ENCODE results near the gene TINCR. TPM values are rescaled to one million over a fixed set of nuclear protein-coding genes. Genes with fewer than 3 reads are reported as not detected.
"Not testable (repeated sequence)": the region's sequence is repeated elsewhere in the genome, so short reads cannot be mapped to it uniquely, and the experiment has no call there.

The TINCR gene
- 2.6 TPM for polyA plus RNA-seq (2013, experiment 1 of 4)
- 2.8 TPM for polyA plus RNA-seq (2013, experiment 2 of 4)
- 2.1 TPM for polyA plus RNA-seq (2013, experiment 3 of 4)
- 3.7 TPM for polyA plus RNA-seq (2013, experiment 4 of 4)

DNA sequence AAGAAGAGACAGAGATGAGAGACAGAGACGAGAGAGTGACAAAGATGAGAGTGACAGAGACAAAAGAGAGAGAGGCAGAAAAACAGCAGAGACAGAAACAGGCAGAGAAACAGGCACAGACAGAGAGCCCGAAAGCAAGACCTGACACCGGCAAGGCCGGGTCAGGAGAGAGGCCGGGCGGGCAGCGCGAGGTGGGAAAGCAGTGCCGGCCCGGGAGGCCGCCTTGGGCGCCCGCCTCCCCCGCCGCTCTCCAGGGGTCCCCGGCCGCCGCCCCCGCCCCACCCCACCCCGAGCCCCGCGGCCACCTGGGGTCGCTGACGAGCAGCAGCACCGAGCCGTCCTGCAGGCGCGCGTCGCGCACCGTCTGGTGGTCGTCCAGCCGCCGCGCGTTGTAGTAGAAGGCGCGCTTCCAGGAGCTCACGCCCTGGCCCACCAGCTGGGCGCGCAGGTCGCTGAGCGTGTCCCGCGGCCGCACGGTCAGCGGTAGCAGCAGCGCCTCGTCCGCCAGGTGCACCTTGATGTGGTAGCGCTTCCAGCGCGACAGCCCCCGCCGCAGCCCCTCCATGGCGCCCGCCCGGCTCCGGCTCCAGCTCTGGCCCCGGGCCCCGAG is at the start of gene TINCR:
TSS of gene TINCR (minus strand) at position 594 of the 610 bp plus-strand sequence.
- no peaks in the 10 kb centered on the region for H3K9me3 ChIP-seq (ENCODE audit: control insufficient read depth, low read length)
- peaks cover 28% of the 10 kb centered on the region for H3K27me3 ChIP-seq (ENCODE audit: control insufficient read depth, insufficient read depth, low read length, poor library complexity, severe bottlenecking)
- no peak within 1 kb of the TSS for H3K27ac ChIP-seq (ENCODE audit: insufficient read depth, low read depth, low read length, poor library complexity, severe bottlenecking)
- H3K36me3 ChIP-seq (ENCODE audit: control insufficient read depth, insufficient read depth, low read length), result no peaks in the 10 kb centered on the region
- H3K4me1 ChIP-seq (ENCODE audit: control insufficient read depth, insufficient read depth, low read length), result no peaks in the 10 kb centered on the region
- WGBS, 2 experiments, result 7 to 8% methylated on average over 63 of the region's 63 CpGs
- peak within 1 kb of the TSS; percentile 35 for H3K4me3 ChIP-seq (ENCODE audit: insufficient read depth, low read depth, low read length)

DNA sequence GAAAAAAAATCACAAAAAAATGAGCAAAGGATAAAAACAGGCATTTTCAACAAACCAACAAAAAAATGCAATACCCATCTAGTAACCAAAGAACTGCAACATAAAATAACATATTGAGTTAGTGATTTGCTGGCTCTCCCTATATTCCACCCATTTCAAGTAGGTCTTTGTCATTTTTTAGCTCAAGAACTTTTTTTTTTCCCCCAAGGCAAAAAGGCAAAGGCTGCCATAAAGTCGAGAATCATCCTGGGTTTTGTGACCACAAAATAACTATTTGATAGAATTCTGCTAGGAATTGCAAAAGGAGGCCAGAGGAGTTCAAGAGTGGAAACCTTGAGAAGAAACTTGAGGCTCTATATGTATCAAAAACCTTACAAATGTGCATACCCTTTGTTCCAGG is 49.3 kb upstream of the TINCR start:
- Histone ChIP-seq H3K4me1 (ENCODE audit: control insufficient read depth, insufficient read depth, low read length) (peaks cover 6% of the 10 kb centered on the region), H3K27me3 (ENCODE audit: control insufficient read depth, insufficient read depth, low read length, poor library complexity, severe bottlenecking) (no peaks in the 10 kb centered on the region), H3K9me3 (ENCODE audit: control insufficient read depth, low read length) (no peaks in the 10 kb centered on the region), H3K36me3 (ENCODE audit: control insufficient read depth, insufficient read depth, low read length) (peaks cover 51% of the 10 kb centered on the region), H3K27ac (ENCODE audit: insufficient read depth, low read depth, low read length, poor library complexity, severe bottlenecking) (no peak overlapping the region), H3K4me3 (ENCODE audit: insufficient read depth, low read depth, low read length) (no peak overlapping the region)
- WGBS, 2 experiments, result 92 to 95% methylated on average over 1 of the region's 1 CpG

DNA sequence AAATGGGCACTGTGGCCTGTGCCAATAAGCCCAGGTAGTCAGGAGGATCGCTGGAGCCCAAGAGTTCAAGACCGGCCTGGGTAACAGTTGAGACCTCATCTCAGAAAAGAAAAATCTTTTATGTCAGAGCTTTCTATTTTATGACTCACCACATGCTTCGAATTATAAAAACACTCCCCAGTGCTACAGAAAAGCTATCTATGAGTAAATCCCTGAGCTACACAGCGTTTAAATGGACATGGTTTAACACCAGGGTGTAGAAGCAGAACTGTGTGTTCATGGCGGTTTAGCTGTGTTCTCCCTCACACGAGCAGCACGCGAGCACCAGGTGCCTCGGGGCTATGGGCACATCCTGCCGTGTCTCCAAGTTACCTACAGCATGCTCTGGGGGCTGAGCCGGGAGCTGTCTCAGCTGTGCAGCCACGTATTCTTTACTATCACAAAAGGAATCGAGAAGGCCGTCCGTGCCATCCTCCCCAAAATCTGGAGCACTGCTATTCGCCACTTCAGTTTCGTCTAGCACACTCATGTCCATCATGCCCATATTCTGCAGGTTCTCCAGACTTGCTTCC is 48.1 kb upstream of the TINCR start:
- no peak overlapping the region for H3K4me3 ChIP-seq (ENCODE audit: insufficient read depth, low read depth, low read length)
- no peaks in the 10 kb centered on the region for H3K9me3 ChIP-seq (ENCODE audit: control insufficient read depth, low read length)
- H3K27me3 ChIP-seq (ENCODE audit: control insufficient read depth, insufficient read depth, low read length, poor library complexity, severe bottlenecking), result no peaks in the 10 kb centered on the region
- peaks cover 55% of the 10 kb centered on the region for H3K36me3 ChIP-seq (ENCODE audit: control insufficient read depth, insufficient read depth, low read length)
- 96 to 97% methylated on average over 17 of the region's 17 CpGs for WGBS, 2 experiments
- H3K4me1 ChIP-seq (ENCODE audit: control insufficient read depth, insufficient read depth, low read length), result peaks cover 5% of the 10 kb centered on the region
- H3K27ac ChIP-seq (ENCODE audit: insufficient read depth, low read depth, low read length, poor library complexity, severe bottlenecking), result no peak overlapping the region

DNA sequence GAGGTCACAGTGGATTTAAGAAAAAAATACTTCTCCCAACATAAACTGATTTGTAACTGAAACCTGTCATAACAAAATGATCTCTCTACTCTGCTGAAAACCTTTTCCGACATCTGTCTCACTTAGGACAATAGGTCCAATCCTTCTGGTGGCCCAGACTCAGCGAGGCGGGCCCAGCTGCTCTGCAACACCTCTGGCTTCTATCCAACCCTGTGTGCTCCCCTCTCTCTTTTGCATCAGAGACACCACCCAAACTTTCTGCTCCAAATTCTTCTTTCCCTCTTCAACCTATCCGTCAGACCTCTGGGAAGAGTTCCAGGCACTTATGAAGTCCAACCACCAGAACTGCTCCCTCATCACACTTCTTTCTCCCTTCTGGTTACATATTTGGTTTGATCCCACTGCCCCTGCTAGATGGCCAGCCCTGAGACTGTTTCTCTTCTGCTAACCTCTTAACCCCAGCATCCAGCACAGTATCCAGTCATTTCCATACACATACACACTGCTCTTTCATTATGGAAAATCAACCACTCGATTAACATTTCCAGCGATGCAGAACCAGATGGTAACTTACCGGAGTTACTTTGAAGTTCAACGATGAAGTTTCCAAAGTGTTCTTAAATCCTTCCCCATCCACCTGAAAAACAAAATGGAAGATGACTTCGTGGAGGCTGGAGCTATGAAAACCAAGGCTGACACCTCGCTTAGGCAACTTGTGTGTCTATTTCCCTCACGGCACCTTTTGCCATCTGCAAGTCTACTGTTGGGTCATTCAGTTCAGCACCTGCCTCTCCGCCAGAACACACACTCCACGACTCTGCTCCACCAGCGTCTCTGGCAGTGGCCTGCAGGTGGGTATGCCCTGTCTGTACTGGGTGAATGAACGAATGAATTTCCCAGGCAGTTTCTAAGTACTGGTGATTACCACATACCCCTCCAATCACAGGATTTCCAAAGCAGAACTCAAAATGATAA is 45.4 kb upstream of the TINCR start:
- Histone ChIP-seq H3K27me3 (ENCODE audit: control insufficient read depth, insufficient read depth, low read length, poor library complexity, severe bottlenecking) (no peaks in the 10 kb centered on the region), H3K27ac (ENCODE audit: insufficient read depth, low read depth, low read length, poor library complexity, severe bottlenecking) (no peak overlapping the region), H3K9me3 (ENCODE audit: control insufficient read depth, low read length) (no peaks in the 10 kb centered on the region), H3K36me3 (ENCODE audit: control insufficient read depth, insufficient read depth, low read length) (peaks cover 71% of the 10 kb centered on the region), H3K4me3 (ENCODE audit: insufficient read depth, low read depth, low read length) (no peak overlapping the region), H3K4me1 (ENCODE audit: control insufficient read depth, insufficient read depth, low read length) (no peaks in the 10 kb centered on the region)
- 96 to 97% methylated on average over 15 of the region's 15 CpGs for whole genome bisulfite sequencing, 2 experiments

DNA sequence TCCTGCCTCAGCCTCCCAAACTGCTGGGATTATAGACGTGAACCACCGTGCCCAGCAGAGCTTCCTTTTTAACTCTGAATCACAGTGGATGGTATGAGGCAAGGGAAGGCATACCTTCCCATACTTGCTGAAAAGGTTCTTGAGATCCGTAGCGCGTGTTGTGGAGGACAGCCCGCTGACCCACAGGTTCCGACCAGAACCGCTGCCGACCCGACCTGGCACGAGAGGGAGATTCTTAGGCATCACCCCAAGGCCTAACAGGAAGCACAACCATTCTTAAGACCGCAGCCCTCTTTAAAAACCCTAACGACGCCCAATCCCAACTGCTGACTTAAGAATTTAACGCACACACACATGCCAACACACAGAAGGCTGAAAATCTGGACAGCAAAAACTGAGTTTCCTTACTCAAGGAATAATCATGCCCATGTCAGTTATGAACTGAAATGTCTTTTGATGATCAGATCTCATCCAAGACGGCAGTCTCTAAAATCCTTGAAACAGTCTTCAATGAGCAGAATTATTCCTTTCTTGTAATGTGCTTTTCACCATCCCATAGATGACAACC is 42.2 kb upstream of the TINCR start:
- peaks cover 66% of the 10 kb centered on the region for H3K36me3 ChIP-seq (ENCODE audit: control insufficient read depth, insufficient read depth, low read length)

DNA sequence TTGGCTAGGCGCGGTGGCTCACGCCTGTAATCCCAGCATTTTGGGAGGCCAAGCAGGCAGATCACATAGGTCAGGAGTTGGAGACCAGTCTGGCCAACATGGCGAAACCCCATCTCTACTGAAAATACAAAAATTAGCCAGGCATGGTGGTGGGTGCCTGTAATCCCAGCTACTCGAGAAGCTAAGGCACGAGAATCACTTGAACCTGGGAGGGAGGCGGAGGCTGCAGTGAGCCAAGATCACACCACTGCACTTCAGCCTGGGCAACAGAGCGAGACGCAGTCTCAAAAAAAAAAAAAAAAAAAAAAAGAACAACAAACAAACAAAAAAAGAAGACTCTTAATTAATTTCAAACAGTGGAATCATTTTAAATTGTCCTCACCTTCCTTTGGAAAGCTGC is 41.0 kb upstream of the TINCR start:
- H3K36me3 ChIP-seq (ENCODE audit: control insufficient read depth, insufficient read depth, low read length), result peaks cover 64% of the 10 kb centered on the region
- H3K9me3 ChIP-seq (ENCODE audit: control insufficient read depth, low read length); H3K27ac ChIP-seq (ENCODE audit: insufficient read depth, low read depth, low read length, poor library complexity, severe bottlenecking); H3K4me1 ChIP-seq (ENCODE audit: control insufficient read depth, insufficient read depth, low read length); H3K27me3 ChIP-seq (ENCODE audit: control insufficient read depth, insufficient read depth, low read length, poor library complexity, severe bottlenecking); H3K4me3 ChIP-seq (ENCODE audit: insufficient read depth, low read depth, low read length): not testable (repeated sequence)
- WGBS, 2 experiments, result 95 to 96% methylated on average over 9 of the region's 9 CpGs

More for the DNA sequence above, 42.2 kb upstream of the TINCR start:
- Histone ChIP-seq H3K27ac (ENCODE audit: insufficient read depth, low read depth, low read length, poor library complexity, severe bottlenecking) (no peak overlapping the region), H3K4me1 (ENCODE audit: control insufficient read depth, insufficient read depth, low read length) (no peaks in the 10 kb centered on the region), H3K27me3 (ENCODE audit: control insufficient read depth, insufficient read depth, low read length, poor library complexity, severe bottlenecking) (no peaks in the 10 kb centered on the region), H3K9me3 (ENCODE audit: control insufficient read depth, low read length) (no peaks in the 10 kb centered on the region), H3K4me3 (ENCODE audit: insufficient read depth, low read depth, low read length) (no peak overlapping the region)
- WGBS, 2 experiments, result 96% methylated on average over 16 of the region's 16 CpGs

DNA sequence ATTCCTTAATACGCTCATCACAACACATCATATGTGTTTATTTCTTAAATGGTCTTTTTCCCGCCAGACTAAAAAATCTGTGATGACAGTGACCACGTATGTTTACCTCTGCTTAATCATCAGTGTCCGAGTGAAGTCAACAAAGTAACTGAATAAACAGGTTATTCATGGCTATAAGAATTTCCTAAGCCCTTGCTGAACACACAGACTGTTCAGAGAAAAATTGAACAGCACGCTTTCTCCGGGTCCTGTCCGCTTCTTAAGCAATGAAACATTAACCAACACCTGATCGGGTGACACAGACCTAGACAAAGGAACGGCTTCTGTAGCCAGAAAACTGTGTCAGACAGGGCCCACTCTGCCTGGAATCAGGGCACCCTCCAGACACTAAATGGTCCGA is 40.5 kb upstream of the TINCR start:
- no peak overlapping the region for H3K27ac ChIP-seq (ENCODE audit: insufficient read depth, low read depth, low read length, poor library complexity, severe bottlenecking)
- no peak overlapping the region for H3K4me3 ChIP-seq (ENCODE audit: insufficient read depth, low read depth, low read length)
- WGBS, 2 experiments, result 93 to 95% methylated on average over 10 of the region's 10 CpGs
- H3K9me3 ChIP-seq (ENCODE audit: control insufficient read depth, low read length), result no peaks in the 10 kb centered on the region
- peaks cover 63% of the 10 kb centered on the region for H3K36me3 ChIP-seq (ENCODE audit: control insufficient read depth, insufficient read depth, low read length)
- H3K27me3 ChIP-seq (ENCODE audit: control insufficient read depth, insufficient read depth, low read length, poor library complexity, severe bottlenecking), result no peaks in the 10 kb centered on the region
- H3K4me1 ChIP-seq (ENCODE audit: control insufficient read depth, insufficient read depth, low read length), result no peaks in the 10 kb centered on the region

DNA sequence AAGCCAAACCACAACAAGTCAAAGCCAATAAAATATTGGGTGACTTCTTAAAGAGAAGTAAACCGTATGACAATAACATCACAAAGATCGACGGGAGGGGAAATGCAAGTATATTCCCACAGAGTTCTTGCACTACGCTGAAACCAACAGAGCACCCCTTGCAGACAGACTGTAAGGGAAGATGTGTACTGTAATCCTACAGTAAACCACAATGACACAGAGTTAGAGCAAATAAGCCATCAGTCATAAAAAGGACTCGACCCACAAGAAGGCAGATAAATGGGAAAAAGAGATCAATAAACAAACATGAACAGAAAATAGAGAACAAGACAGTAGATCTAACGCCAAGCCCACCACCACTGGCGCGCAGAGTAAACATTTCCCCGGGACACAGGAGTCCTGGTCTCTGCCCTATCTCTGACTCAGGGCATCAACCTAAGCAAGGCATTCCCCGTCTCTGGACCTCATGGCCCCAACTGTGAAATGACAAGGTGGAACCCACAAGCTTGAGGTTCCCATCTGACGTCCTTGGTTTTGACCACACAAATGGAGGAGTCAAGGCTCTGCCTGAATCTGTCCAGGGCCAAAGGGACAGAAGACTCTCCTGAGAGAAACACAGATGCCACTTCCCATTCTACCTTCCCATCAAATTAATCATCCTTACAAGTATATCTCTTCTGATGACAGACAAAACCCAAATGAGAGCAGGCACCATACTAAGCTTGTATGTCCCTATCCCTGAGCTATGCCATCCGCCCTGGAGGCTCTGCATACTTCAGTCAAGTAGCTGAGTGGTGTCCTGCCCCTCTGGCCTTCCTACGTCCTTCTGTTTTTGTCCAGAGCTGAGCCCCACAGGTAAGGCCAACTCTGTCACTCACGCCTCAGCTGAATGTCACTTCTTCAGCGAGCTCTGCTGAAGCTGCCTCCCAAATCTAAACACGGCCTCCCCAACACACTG is 39.8 kb upstream of the TINCR start:
- H3K27ac ChIP-seq (ENCODE audit: insufficient read depth, low read depth, low read length, poor library complexity, severe bottlenecking), result no peak overlapping the region
- H3K4me1 ChIP-seq (ENCODE audit: control insufficient read depth, insufficient read depth, low read length), result no peaks in the 10 kb centered on the region
- peaks cover 62% of the 10 kb centered on the region for H3K36me3 ChIP-seq (ENCODE audit: control insufficient read depth, insufficient read depth, low read length)
- H3K27me3 ChIP-seq (ENCODE audit: control insufficient read depth, insufficient read depth, low read length, poor library complexity, severe bottlenecking), result no peaks in the 10 kb centered on the region
- no peaks in the 10 kb centered on the region for H3K9me3 ChIP-seq (ENCODE audit: control insufficient read depth, low read length)
- no peak overlapping the region for H3K4me3 ChIP-seq (ENCODE audit: insufficient read depth, low read depth, low read length)
- WGBS, 2 experiments, result 95 to 96% methylated on average over 16 of the region's 16 CpGs

DNA sequence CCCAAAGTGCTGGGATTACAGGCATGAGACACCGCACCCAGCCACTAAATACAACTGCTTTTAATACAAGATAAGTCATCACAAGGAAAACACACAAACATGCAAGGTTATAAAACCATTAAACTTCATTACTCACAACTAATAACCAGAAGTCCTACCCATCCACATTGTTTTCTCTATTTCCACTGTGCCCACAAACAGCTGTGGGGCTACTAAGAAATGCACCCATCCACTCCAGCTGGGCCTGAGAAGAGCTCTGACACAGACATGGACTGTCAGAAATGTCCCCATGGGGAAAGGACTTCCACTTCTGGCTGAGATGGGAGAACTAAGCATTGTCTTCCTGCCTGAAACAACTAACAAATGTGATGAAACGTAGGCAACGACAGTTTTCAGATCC is 37.6 kb upstream of the TINCR start:
- WGBS, 2 experiments, result 93 to 96% methylated on average over 3 of the region's 3 CpGs
- H3K9me3 ChIP-seq (ENCODE audit: control insufficient read depth, low read length), result no peaks in the 10 kb centered on the region
- no peaks in the 10 kb centered on the region for H3K27me3 ChIP-seq (ENCODE audit: control insufficient read depth, insufficient read depth, low read length, poor library complexity, severe bottlenecking)
- H3K4me1 ChIP-seq (ENCODE audit: control insufficient read depth, insufficient read depth, low read length), result no peaks in the 10 kb centered on the region
- peaks cover 56% of the 10 kb centered on the region for H3K36me3 ChIP-seq (ENCODE audit: control insufficient read depth, insufficient read depth, low read length)
- H3K27ac ChIP-seq (ENCODE audit: insufficient read depth, low read depth, low read length, poor library complexity, severe bottlenecking), result no peak overlapping the region
- no peak overlapping the region for H3K4me3 ChIP-seq (ENCODE audit: insufficient read depth, low read depth, low read length)

Measured in ectodermal cell (in vitro differentiated cells).